Coronary artery (tissue), 2 donors: ENCODE measurements around the gene ADAMTS3.

Source experiments
- DNase-seq: peaks from one replicate; pipeline ENCODE4 v3.0.0-alpha.2; 2017; ENCODE audit warnings: low spot score
- H3K27ac ChIP-seq, 2 donors: fragments of 200-600 bp; sonication (generic); one replicate each; pipeline ENCODE4 v1.5.1; 2016 to 2019
- H3K4me3 ChIP-seq: fragments of 200-600 bp; sonication (generic); 2 replicates; pipeline ENCODE4 v1.5.1; 2016; ENCODE audit warnings: mild to moderate bottlenecking, moderate library complexity
- TF ChIP-seq, protein P1 (sequence below): fragments of 200-600 bp; sonication (generic); IDR thresholded peaks from one replicate; pipeline ENCODE4 v1.5.1; 2019; ENCODE audit warnings: antibody characterized with exemption

Gene ADAMTS3

DNA sequence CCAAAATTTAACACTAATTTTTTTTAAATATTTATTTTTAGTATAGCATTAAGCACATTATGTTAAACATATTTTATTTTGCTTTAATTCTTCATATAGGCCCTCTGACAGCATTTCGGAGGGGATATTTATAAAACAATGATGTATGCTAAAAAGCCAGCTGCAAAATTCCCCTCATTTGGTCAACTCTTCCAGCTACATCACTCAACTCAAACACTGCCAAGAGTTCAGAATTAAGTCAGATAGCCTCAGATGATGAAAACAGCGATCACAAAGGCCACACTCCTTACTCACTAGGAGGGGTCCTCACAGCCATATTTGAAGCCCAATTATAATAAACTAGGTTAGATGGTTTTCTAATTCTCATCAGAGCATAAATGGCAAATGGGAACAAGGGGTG is 146.6 kb downstream of the ADAMTS3 start:
- no peak for DNase-seq
- Histone ChIP-seq H3K4me3 (no peak overlapping the region), H3K27ac (no peak overlapping the region)
- TF ChIP-seq, protein P1, sequence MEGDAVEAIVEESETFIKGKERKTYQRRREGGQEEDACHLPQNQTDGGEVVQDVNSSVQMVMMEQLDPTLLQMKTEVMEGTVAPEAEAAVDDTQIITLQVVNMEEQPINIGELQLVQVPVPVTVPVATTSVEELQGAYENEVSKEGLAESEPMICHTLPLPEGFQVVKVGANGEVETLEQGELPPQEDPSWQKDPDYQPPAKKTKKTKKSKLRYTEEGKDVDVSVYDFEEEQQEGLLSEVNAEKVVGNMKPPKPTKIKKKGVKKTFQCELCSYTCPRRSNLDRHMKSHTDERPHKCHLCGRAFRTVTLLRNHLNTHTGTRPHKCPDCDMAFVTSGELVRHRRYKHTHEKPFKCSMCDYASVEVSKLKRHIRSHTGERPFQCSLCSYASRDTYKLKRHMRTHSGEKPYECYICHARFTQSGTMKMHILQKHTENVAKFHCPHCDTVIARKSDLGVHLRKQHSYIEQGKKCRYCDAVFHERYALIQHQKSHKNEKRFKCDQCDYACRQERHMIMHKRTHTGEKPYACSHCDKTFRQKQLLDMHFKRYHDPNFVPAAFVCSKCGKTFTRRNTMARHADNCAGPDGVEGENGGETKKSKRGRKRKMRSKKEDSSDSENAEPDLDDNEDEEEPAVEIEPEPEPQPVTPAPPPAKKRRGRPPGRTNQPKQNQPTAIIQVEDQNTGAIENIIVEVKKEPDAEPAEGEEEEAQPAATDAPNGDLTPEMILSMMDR, result no peak

DNA sequence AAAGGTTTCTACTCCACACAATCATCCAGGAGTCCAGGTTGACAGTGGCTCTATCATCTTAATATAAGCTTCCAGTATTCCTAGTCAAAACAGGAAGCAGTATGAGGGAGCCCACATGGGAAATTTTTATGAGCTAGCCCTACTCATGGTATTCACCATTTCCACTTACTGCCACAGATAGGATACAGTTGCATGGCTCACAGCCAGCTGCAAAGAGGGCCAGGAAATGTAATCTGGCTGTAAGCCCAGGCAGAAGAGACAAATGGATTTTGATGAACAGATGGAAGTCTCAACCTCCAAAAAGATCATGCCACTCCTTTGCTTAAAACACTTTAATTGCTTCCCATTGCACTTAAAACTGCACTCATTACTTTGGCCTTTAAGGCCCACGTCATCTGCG is 150.6 kb downstream of the ADAMTS3 start:
- no peak for DNase-seq
- TF ChIP-seq, protein P1, result no peak
- H3K27ac ChIP-seq, result no peak overlapping the region
- no peak overlapping the region for H3K4me3 ChIP-seq

DNA sequence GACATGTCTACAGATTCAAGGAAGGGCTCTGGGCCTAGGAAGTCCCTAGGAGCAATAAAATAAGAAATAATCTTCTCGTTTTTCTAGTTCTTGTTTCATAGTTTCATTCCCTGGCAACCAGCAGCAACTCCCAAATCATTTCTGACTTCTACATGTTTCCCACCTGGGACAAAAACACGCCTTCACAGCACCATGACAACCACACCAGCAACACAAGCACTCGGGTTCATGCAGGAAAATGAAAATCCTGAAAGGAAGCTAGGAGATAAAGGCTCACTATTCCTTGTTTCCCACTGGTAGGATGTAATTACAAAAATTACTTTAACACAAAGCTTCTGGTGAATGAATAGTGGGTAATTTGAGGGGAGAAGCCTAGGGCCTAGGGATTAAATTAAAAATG is 158.9 kb downstream of the ADAMTS3 start:
- TF ChIP-seq, protein P1, result no peak
- DNase-seq, result no peak
- H3K4me3 ChIP-seq, result no peak overlapping the region
- no peak overlapping the region for H3K27ac ChIP-seq

DNA sequence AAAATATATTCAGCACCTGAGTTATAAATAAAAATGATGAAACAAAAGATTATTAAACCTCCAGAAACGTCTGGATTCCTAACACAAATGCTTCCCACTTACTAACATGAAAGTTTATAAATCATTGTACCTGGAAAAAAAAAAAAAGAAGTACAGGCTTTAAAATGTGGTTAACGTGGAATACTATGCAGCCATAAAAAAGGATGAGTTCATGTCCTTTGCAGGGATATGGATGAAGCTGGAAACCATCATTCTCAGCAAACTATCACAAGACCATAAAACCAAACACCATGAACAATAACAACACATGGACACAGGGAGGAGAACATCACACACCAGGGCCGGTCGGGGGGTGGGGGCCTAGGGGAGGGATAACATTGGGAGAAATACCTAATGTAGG is 160.5 kb downstream of the ADAMTS3 start:
- H3K4me3 ChIP-seq, result no peak overlapping the region
- TF ChIP-seq, protein P1, result no peak
- no peak overlapping the region for H3K27ac ChIP-seq
- DNase-seq, result no peak

DNA sequence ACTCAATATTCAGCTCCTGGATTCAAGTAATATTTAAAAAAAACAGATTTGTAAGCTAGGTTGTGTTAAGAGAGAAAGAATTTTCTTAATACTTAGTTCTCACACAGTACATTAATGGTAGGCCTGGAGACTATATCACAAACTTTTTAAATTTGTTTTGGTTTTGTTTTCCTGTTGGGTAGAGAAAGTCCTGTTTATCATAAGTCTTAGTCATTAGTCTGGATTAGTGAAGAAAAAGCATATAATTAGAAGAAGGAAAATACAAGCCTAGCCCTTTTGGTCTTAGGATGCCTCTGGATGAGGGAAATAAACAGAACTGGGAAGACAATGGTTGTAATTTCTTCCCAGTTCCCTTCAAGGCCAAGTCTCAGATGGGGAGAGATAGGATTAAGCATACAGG is 163.6 kb downstream of the ADAMTS3 start:
- no peak overlapping the region for H3K27ac ChIP-seq
- TF ChIP-seq, protein P1, result no peak
- no peak overlapping the region for H3K4me3 ChIP-seq
- no peak for DNase-seq

DNA sequence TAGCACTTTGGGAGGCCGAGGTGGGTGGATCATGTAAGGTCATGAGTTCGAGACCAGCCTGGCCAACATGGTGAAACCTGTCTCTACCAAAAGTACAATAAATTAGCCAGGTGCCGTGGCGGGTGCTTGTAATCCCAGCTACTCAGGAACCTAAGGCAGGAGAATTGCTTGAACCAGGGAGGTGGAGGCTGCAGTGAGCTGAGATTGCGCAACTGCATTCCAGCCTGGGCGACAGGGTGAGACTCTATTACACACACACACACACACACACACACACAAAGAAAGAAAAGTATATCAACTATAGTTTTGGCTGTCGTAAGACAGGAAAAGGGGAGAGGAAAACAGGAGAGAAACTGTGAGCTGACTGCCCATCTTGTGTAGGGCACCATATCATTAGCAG is 171.7 kb downstream of the ADAMTS3 start:
- Histone ChIP-seq H3K4me3 (no peak overlapping the region), H3K27ac (no peak overlapping the region)
- TF ChIP-seq, protein P1, result no peak
- DNase-seq, result no peak

DNA sequence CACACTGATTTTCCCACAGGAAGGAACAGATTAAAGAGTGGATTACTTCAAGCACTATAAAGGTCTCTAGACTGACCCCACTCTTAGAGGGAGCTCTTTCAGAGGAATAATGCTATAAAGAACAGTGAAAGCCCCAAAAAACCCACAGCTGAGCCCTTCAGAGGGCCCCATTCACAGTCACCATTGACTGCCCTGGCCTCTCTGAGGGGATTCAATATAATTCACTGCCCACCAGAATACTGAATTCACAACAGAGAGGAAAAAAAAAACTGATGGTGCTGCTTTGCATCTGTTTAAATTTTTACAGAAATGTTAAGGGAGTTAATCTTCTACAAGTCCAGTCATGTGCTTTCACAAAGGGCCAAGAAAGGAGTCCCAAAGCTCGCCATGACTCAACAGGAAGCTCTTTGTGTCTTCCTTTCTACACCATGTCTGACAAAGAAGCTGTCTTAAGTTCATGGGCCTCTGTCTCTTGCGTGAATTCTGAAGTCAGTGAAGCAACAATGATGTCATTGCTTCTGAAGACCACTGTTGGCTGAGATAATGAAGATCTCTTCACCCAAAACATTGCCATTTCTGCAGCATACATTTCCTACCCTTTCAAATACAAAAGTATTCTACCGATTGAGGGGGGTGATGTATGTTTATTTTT is 174.9 kb downstream of the ADAMTS3 start:
- no peak for DNase-seq
- H3K4me3 ChIP-seq, result no peak overlapping the region
- no peak overlapping the region for H3K27ac ChIP-seq
- TF ChIP-seq, protein P1, result no peak
